Measurements from ENCODE around the gene ZNF878. TPM values are rescaled to one million over a fixed set of nuclear protein-coding genes. Genes with fewer than 3 reads are reported as not detected.

ZNF878 gene
- total and polyA plus RNA-seq, 9 of the 15 experiments (the other 6 are each of a cell fraction or from before 2014, with no cell fraction given), result 0.30 to 1.4 (median 0.50) TPM

- TF ChIP-seq PPARD (CRISPR knock-in tag; IDR thresholded peaks at IDR 0.05) (no peak), ZNF280A (IDR thresholded peaks at IDR 0.05; ENCODE audit: low read depth, partially characterized antibody) (no peak), GATAD2A (IDR thresholded peaks at IDR 0.05) (no peak), RAD21 (CRISPR knock-in tag; conservative IDR thresholded peaks at IDR 0.05 in 1 of 2, IDR thresholded peaks at IDR 0.05 in 1 of 2) (no peak), SMARCA4 (IDR thresholded peaks at IDR 0.05) (no peak), PBX2 (CRISPR knock-in tag; IDR thresholded peaks at IDR 0.05; ENCODE audit: low read depth) (peak; percentile 66), PBX2 (tag; conservative IDR thresholded peaks at IDR 0.05; ENCODE audit: low read depth) (peak; percentile 56), ZNF184 (CRISPR knock-in tag; IDR thresholded peaks at IDR 0.05) (no peak), VEZF1 (CRISPR knock-in tag; IDR thresholded peaks at IDR 0.05) (0 out of 2 replicates have a peak, but pooled peaks have one; percentile 28), TFAP4 (CRISPR knock-in tag; IDR thresholded peaks at IDR 0.05; ENCODE audit: borderline replicate concordance) (no peak), UBTF (IDR thresholded peaks at IDR 0.05; ENCODE audit: borderline replicate concordance in 1 of 2, low read depth in 2 of 2, low read length in 2 of 2) (no peak), GTF2F1 (IDR thresholded peaks at IDR 0.05; ENCODE audit: low read depth, low read length) (no peak), PHF8 (IDR thresholded peaks at IDR 0.05; ENCODE audit: borderline replicate concordance, low read length) (peak; percentile 40; the same call in 1 of the 2 replicates), SIN3B (IDR thresholded peaks at IDR 0.05; ENCODE audit: low read depth) (no peak), ZNF165 (CRISPR knock-in tag; IDR thresholded peaks at IDR 0.05; ENCODE audit: borderline replicate concordance) (no peak), ELF1 (tag; IDR thresholded peaks at IDR 0.05) (0 out of 2 replicates have a peak, but pooled peaks have one; percentile 31)
These were observed at the start of gene ZNF878 (continued) for GRCh38 chr19:12052497-12053169.

Data from K562 (cell line).